Astrocyte of the hippocampus (primary cell): ENCODE data around the gene TRAF2.

Source experiments
- DNase-seq: peaks from one replicate; pipeline ENCODE4 v3.0.0; 2011; ENCODE audit warnings: low read depth, low spot score

TRAF2 gene

GRCh38 chr9:136913701-136914438 is 27.6 kb downstream of the TRAF2 start:
- no peak for DNase-seq

GRCh38 chr9:136915632-136916329 is 29.5 kb downstream of the TRAF2 start:
- DNase-seq = no peak

DNA sequence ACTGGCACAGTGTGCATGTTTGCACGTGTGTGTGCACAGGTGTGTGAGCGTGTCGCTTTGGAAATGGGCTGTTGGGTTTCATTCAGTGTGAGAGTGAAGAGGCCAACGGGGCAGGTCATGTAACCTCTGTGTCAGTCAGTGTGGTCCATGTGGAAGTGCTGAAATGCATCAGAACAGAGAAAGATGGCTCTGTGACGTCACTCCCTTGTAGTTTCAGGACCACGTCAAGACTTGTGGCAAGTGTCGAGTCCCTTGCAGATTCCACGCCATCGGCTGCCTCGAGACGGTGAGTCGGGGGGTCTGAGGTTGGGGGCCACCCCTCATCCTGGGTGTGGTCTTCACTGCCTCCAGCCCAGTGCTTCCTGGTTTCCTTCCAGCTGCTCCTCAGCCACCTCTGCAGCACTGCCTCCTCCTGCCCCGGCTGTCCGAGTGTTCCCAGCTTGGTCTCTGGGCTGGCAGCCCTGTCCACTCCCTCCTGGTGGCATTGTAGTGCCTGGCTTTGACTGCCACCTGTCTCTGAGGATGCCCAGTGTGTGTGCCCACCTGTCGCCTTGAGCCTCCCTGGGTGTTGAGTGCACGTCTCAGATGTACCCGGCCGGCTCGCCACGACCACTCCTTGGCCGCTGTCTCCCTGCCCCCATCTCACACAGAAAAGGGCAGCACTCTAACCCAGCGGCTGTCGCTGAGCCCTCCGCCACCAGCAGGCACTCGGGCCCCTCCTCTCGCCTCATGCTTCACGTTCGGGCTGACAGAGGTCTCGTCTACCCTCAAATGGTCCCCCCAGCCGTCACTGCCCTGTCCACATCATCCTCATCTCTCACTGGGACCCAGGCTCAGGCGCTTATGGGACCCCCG is 30.2 kb downstream of the TRAF2 start:
- DNase-seq = no peak

- DNase-seq = no peak
Observed at GRCh38 chr9:136917902-136918301, 31.6 kb downstream of the TRAF2 start.

- no peak for DNase-seq
Observed at GRCh38 chr9:136920069-136920468, 33.8 kb downstream of the TRAF2 start.

- DNase-seq = no peak
Observed at GRCh38 chr9:136920734-136921231, 34.5 kb downstream of the TRAF2 start.

- DNase-seq = no peak
Observed at GRCh38 chr9:136921307-136921706, 35.0 kb downstream of the TRAF2 start.

DNA sequence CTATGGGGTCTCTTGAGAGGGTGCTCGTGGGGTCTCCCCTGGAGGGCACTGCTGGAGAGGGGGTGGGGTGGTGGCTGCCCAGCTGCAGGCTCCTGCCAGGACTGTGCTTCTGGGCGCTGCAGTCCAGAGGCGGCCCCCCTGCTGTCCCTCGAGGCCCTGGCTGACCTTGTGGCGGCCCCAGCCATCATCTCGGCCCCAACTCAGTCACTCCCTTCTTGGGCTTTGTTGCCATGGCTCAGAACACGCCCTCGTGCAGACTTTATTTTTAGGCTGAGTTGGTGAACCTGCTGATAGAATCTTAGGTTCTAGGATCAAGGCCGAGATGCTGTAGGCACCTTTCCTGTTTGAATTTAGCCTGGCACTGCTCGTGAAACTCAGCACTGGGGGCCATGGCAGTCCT is 35.4 kb downstream of the TRAF2 start:
- DNase-seq = no peak

DNA sequence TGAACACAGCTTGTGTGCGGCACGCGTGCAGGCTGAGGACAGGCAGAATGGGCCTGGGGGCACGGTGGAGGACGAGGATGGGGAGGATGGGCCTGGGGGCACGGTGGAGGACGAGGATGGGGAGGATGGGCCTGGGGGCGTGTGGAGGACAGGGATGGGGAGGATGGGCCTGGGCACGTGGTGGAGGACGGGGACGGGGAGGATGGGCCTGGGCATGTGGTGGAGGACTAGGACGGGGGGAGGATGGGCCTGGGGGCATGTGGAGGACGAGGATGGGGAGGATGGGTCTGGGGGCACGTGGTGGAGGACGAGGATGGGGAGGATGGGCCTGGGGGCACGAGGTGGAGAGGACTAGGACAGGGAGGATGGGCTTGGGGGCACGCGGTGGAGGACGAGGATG is 36.2 kb downstream of the TRAF2 start:
- no peak for DNase-seq

DNA sequence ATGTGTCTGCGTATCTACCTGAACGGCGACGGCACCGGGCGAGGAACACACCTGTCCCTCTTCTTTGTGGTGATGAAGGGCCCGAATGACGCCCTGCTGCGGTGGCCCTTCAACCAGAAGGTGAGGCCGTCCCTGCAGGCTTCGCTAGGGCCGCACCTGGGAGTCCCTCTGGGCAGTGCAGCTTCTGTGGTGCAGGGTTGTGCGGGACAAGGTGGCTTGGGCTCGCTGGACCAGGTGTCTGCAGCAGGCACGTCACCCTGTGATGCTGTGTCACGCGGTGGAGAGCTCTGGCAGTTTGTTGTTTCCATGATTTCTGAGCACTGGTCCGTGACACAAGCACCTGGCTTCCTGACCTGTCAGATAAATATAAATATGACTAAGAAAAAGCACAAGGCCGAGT is 37.6 kb downstream of the TRAF2 start:
- DNase-seq = no peak

- DNase-seq = no peak
Observed at GRCh38 chr9:136925414-136926153, 39.3 kb downstream of the TRAF2 start.

- no peak for DNase-seq
Observed at GRCh38 chr9:136926154-136926704, 39.9 kb downstream of the TRAF2 start.

GRCh38 chr9:136926749-136927148 is 40.4 kb downstream of the TRAF2 start:
- DNase-seq = no peak

- DNase-seq = no peak
Observed at GRCh38 chr9:136927343-136928271, 41.3 kb downstream of the TRAF2 start.

DNA sequence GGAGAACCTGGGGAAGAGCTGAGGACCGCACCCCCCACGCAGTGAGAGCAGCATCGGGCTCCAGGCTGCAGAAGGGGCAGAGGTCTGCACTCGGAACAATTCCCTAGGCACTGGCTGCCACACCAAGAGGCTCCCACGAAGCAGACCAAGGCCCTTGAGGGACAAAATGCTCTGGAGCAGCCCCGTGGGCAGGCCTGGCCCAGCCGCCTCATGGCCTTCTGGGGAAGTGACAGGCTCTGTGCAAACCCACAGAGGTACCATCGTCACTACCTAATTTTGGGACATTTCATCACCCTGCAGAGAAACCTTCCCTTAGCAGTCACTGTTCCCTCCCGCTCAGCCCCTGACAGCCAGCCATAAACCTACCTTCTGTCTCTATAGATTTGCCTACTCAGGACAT is 42.3 kb downstream of the TRAF2 start:
- no peak for DNase-seq

GRCh38 chr9:136930014-136930413 is 43.7 kb downstream of the TRAF2 start:
- no peak for DNase-seq

DNA sequence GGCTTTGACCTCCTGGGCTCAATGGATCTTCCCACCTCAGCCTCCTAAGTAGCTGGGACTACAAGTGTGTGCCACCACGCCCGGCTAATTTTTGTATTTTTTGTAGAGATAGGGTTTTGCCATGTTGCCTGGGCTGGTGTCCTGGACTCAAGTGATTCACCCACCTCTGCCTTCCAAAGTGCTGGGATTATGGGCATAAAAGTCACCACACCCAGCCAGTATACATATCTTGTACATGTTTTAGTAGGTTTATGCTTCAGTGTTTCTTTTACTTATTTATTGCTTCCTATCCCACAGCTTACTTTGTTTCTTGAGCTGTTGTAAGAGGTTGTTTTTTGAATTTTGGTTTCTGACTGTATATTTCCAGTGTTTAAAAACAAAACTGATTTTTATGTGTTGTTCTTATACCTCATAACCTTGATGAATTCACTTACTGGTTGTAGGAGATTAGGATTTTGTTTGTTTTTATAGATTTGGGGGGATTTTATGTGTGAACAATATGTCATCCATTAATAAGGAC is 45.4 kb downstream of the TRAF2 start:
- DNase-seq = no peak

DNA sequence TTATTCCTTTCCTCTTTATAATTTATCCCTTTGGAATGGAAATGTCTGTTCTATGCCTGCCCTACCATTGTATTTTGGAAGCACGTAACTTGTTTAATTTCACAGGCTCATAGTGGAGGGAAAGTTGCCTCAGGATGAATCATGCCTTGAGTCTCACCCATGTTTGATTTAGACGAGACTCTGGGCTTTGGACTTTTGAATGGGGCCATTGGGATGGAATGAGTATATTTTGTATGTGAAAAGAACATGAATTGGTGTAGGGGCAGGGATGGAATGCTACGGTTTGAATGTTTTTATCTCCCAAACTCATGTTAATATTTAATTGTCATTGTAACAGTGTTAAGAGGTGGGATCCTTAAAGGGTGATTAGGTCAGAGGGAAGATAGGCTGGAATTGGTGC is 48.0 kb downstream of the TRAF2 start:
- no peak for DNase-seq

GRCh38 chr9:136935651-136936050 is 49.3 kb downstream of the TRAF2 start:
- no peak for DNase-seq

- no peak for DNase-seq
Observed at GRCh38 chr9:136936645-136937170, 50.4 kb downstream of the TRAF2 start.
